H9 (cell line): Measurements from ENCODE around the gene ANAPC16. TPM values are rescaled to one million over a fixed set of nuclear protein-coding genes. Genes with fewer than 3 reads are reported as not detected.

ENCODE experiments used
- DNase-seq: peaks from one replicate; pipeline ENCODE4 v3.0.0-alpha.2; 2017
- H2AFZ ChIP-seq: one replicate; pipeline ENCODE4 v1.6.1; 2013; ENCODE audit warnings: mild to moderate bottlenecking, low read length, control low read depth, moderate library complexity
- H2AK5ac ChIP-seq: 2 replicates; pipeline ENCODE4 v1.6.1; 2013; ENCODE audit warnings: low read length, control low read depth, mixed read lengths; ENCODE audit not compliant: insufficient read length
- H2BK120ac ChIP-seq: one replicate; pipeline ENCODE4 v1.6.1; 2013; ENCODE audit warnings: low read depth, mild to moderate bottlenecking, low read length, control low read depth, inconsistent platforms; ENCODE audit not compliant: poor library complexity, severe bottlenecking
- H2BK12ac ChIP-seq: 2 replicates; pipeline ENCODE4 v1.6.1; 2013; ENCODE audit warnings: low read length, control low read depth, mixed read lengths, low read depth; ENCODE audit not compliant: insufficient read length
- H2BK15ac ChIP-seq: 2 replicates; pipeline ENCODE4 v1.6.1; 2013; ENCODE audit warnings: low read depth, low read length, control low read depth
- H2BK20ac ChIP-seq: one replicate; pipeline ENCODE4 v1.6.1; 2013; ENCODE audit warnings: low read depth, mild to moderate bottlenecking, low read length, control low read depth, inconsistent platforms; ENCODE audit not compliant: poor library complexity, severe bottlenecking
- H2BK5ac ChIP-seq: 2 replicates; pipeline ENCODE4 v1.6.1; 2013; ENCODE audit warnings: low read length, control low read depth, mixed read lengths; ENCODE audit not compliant: insufficient read length
- H3K14ac ChIP-seq: 2 replicates; pipeline ENCODE4 v1.6.1; 2013; ENCODE audit warnings: low read length, control low read depth; ENCODE audit not compliant: insufficient read depth
- H3K18ac ChIP-seq: 2 replicates; pipeline ENCODE4 v1.6.1; 2013; ENCODE audit warnings: low read depth, mild to moderate bottlenecking, mixed read lengths, low read length, control low read depth; ENCODE audit not compliant: insufficient read length
- H3K23ac ChIP-seq: 2 replicates; pipeline ENCODE4 v1.6.1; 2013; ENCODE audit warnings: low read length, control low read depth, mixed read lengths, low read depth; ENCODE audit not compliant: insufficient read length
- H3K23me2 ChIP-seq: 2 replicates; pipeline ENCODE4 v1.6.1; 2013; ENCODE audit warnings: low read depth, mild to moderate bottlenecking, mixed read lengths, low read length, control low read depth; ENCODE audit not compliant: insufficient read length, poor library complexity, severe bottlenecking
- H3K27ac ChIP-seq: 2 replicates; pipeline ENCODE4 v1.5.1; 2013; ENCODE audit warnings: low read length, control low read depth, mixed read lengths, low read depth; ENCODE audit not compliant: insufficient read length
- H3K27me3 ChIP-seq: 2 replicates; pipeline ENCODE4 v1.6.1; 2013; ENCODE audit warnings: low read length, control low read depth, inconsistent platforms; ENCODE audit not compliant: insufficient read depth
- H3K4ac ChIP-seq: 2 replicates; pipeline ENCODE4 v1.6.1; 2013; ENCODE audit warnings: low read depth, mild to moderate bottlenecking, control low read depth, inconsistent platforms, low read length, moderate library complexity
- H3K4me1 ChIP-seq: 2 replicates; pipeline ENCODE4 v1.6.1; 2013; ENCODE audit warnings: low read length, control low read depth, inconsistent platforms; ENCODE audit not compliant: insufficient read depth
- H3K4me2 ChIP-seq: 2 replicates; pipeline ENCODE4 v1.6.1; 2013; ENCODE audit warnings: low read length, control low read depth, mixed read lengths; ENCODE audit not compliant: insufficient read length, insufficient read depth
- H3K56ac ChIP-seq: 2 replicates; pipeline ENCODE4 v1.6.1; 2013; ENCODE audit warnings: low read depth, mild to moderate bottlenecking, mixed read lengths, low read length, control low read depth; ENCODE audit not compliant: insufficient read length
- H3K79me1 ChIP-seq: 2 replicates; pipeline ENCODE4 v1.6.1; 2013; ENCODE audit warnings: low read depth, mild to moderate bottlenecking, moderate library complexity, low read length, control low read depth, inconsistent platforms; ENCODE audit not compliant: insufficient read depth, poor library complexity, severe bottlenecking
- H3K79me2 ChIP-seq: 2 replicates; pipeline ENCODE4 v1.6.1; 2013; ENCODE audit warnings: low read length, control low read depth, inconsistent platforms; ENCODE audit not compliant: insufficient read depth
- H3K9ac ChIP-seq: 2 replicates; pipeline ENCODE4 v1.6.1; 2013; ENCODE audit warnings: low read length, control low read depth, mixed read lengths; ENCODE audit not compliant: insufficient read length; ENCODE audit errors: extremely low read depth
- H3K9me3 ChIP-seq: one replicate; pipeline ENCODE4 v1.6.1; 2013; ENCODE audit warnings: low read depth, low read length, inconsistent platforms; ENCODE audit not compliant: control insufficient read depth
- H3T11ph ChIP-seq: one replicate; pipeline ENCODE4 v1.6.1; 2013; ENCODE audit warnings: mild to moderate bottlenecking, low read length, control low read depth, inconsistent platforms
- H4K20me1 ChIP-seq: one replicate; pipeline ENCODE4 v1.6.1; 2013; ENCODE audit not compliant: control insufficient read depth, insufficient read length, insufficient read depth
- H4K5ac ChIP-seq: 2 replicates; pipeline ENCODE4 v1.6.1; 2013; ENCODE audit warnings: low read depth, mild to moderate bottlenecking, mixed read lengths, low read length, control low read depth; ENCODE audit not compliant: insufficient read length
- H4K8ac ChIP-seq: replicated peaks from 2 replicates; pipeline ENCODE4 v1.6.1; 2013; ENCODE audit warnings: low read length, control low read depth, mixed read lengths, low read depth; ENCODE audit not compliant: insufficient read length
- H4K91ac ChIP-seq: 2 replicates; pipeline ENCODE4 v1.6.1; 2013; ENCODE audit warnings: low read depth, mild to moderate bottlenecking, moderate library complexity, mixed read lengths, low read length, control low read depth; ENCODE audit not compliant: insufficient read length
- H3K27ac Mint-ChIP-seq, 3 experiments: 2 replicates in 2 of 3; 3 replicates in 1 of 3; pipeline ENCODE4 v1.8.0; 2020 to 2021; ENCODE audit warnings: mixed read lengths in 3 of 3, mild to moderate bottlenecking in 1 of 3, moderate library complexity in 1 of 3
- H3K27me3 Mint-ChIP-seq: 2 replicates; pipeline ENCODE4 v1.8.0; 2021; ENCODE audit warnings: low read depth, mild to moderate bottlenecking, moderate library complexity, mixed read lengths
- H3K36me3 Mint-ChIP-seq, 3 experiments: 2 replicates in 2 of 3; 3 replicates in 1 of 3; pipeline ENCODE4 v1.8.0; 2020 to 2021; ENCODE audit warnings: low read depth in 3 of 3, mixed read lengths in 3 of 3; ENCODE audit not compliant: insufficient read depth in 1 of 3
- H3K4me1 Mint-ChIP-seq, 2 experiments: 2 replicates each; pipeline ENCODE4 v1.8.0; 2020; ENCODE audit warnings: mixed read lengths in 2 of 2
- H3K4me3 Mint-ChIP-seq, 2 experiments: 2 replicates in 1 of 2; 3 replicates in 1 of 2; pipeline ENCODE4 v1.8.0; 2020 to 2021; ENCODE audit warnings: mild to moderate bottlenecking in 2 of 2, mixed read lengths in 2 of 2, moderate library complexity in 1 of 2
- H3K9me3 Mint-ChIP-seq, 2 experiments: 2 replicates in 1 of 2; 3 replicates in 1 of 2; pipeline ENCODE4 v1.8.0; 2020; ENCODE audit warnings: mild to moderate bottlenecking in 2 of 2, mixed read lengths in 2 of 2, moderate library complexity in 1 of 2
- WGBS: extraction: QIAGEN DNeasy Blood & Tissue Kit; methylation state at CpG from one replicate; pipeline ENCODE4 v1.1.7; 2013; ENCODE audit warnings: missing lambda C conversion rate, low lambda C conversion rate, mixed read lengths; ENCODE audit not compliant: insufficient read length; ENCODE audit errors: extremely low coverage; 5-methylcytosine and 5-hydroxymethylcytosine counted together
- total RNA-seq: library from RNA; stranded (reverse); gene quantifications from 2 replicates; pipeline ENCODE4 v1.2.1, GENCODE V29; 2021
- TF ChIP-seq, protein P1 (sequence below): fragments of 200-600 bp; sonication (generic); conservative IDR thresholded peaks from 3 replicates; pipeline ENCODE4 v1.8.0; 2021; ENCODE audit warnings: antibody characterized with exemption, mild to moderate bottlenecking

Gene ANAPC16
- total RNA-seq, 1 experiment from 2014 or later = 66.6 TPM

DNA sequence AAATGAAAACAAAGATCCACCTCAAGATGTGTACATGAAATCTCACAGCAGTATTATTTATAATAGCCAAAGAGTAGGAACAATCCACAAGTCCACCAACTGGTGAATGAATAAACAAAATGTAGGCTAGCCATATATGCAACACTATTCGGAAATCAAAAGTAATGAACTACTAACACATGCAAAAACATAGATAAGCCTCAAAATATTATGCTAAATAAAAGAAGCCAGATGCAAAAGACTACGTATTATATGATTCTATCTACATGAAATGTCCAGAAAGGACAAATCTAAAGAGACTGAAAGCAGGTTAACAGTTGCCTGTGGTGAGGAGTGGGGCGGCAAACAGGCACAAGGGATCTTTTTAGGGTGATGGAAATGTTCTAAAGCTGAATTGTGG is 48.7 kb upstream of the ANAPC16 start:
- Histone ChIP-seq H3K27me3 (no peaks in the 10 kb centered on the region), H3K79me1 (no peaks in the 10 kb centered on the region), H3K4me1 (no peaks in the 10 kb centered on the region), H2BK15ac (no peak overlapping the region), H3K9ac (no peak overlapping the region), H4K20me1 (no peaks in the 10 kb centered on the region), H2AK5ac (no peak overlapping the region), H4K91ac (no peak overlapping the region), H2BK20ac (no peak overlapping the region), H4K8ac (no peak overlapping the region), H3K27ac (no peak overlapping the region), H3K9me3 (no peaks in the 10 kb centered on the region), H2BK12ac (no peak overlapping the region), H2BK5ac (no peak overlapping the region), H3K4ac (no peak overlapping the region), H3K14ac (no peak overlapping the region), H2BK120ac (no peak overlapping the region), H3K18ac (no peak overlapping the region), H3K4me2 (no peak overlapping the region), H4K5ac (no peak overlapping the region), H3K23ac (no peak overlapping the region), H3T11ph (no peak overlapping the region), H2AFZ (no peak overlapping the region), H3K23me2 (no peaks in the 10 kb centered on the region), H3K56ac (no peak overlapping the region), H3K79me2 (no peaks in the 10 kb centered on the region)
- WGBS = no CpG with 5 or more reads among the region's 3 CpGs
- TF ChIP-seq, protein P1, sequence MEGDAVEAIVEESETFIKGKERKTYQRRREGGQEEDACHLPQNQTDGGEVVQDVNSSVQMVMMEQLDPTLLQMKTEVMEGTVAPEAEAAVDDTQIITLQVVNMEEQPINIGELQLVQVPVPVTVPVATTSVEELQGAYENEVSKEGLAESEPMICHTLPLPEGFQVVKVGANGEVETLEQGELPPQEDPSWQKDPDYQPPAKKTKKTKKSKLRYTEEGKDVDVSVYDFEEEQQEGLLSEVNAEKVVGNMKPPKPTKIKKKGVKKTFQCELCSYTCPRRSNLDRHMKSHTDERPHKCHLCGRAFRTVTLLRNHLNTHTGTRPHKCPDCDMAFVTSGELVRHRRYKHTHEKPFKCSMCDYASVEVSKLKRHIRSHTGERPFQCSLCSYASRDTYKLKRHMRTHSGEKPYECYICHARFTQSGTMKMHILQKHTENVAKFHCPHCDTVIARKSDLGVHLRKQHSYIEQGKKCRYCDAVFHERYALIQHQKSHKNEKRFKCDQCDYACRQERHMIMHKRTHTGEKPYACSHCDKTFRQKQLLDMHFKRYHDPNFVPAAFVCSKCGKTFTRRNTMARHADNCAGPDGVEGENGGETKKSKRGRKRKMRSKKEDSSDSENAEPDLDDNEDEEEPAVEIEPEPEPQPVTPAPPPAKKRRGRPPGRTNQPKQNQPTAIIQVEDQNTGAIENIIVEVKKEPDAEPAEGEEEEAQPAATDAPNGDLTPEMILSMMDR = no peak
- no peak overlapping the region for H3K4me3 Mint-ChIP-seq
- DNase-seq = no peak
- no peaks in the 10 kb centered on the region; a peak in 1 of 4 replicates for H3K4me1 Mint-ChIP-seq
- H3K36me3 Mint-ChIP-seq = peaks cover 0 to 9% (median 0%) of the 10 kb centered on the region in 3 experiments; a peak in 3 of 7 replicates
- no peaks in the 10 kb centered on the region for H3K27me3 Mint-ChIP-seq
- 0 out of 7 replicates have a peak overlapping the region, but pooled peaks of 1 of the 3 experiments have one; percentile 19 for H3K27ac Mint-ChIP-seq
- no peaks in the 10 kb centered on the region for H3K9me3 Mint-ChIP-seq
